ENCODE measurements around the gene TBK1. TPM values are rescaled to one million over a fixed set of nuclear protein-coding genes. Genes with fewer than 3 reads are reported as not detected.

The TBK1 gene
- total RNA-seq, 1 donor, result 32.1 TPM

- no peak for TF ChIP-seq CTCF (IDR thresholded peaks at IDR 0.05; ENCODE audit: insufficient read depth, low read length)
- no peak overlapping the region for H3K4me3 ChIP-seq (ENCODE audit: low read depth, low read length)
- no peak for DNase-seq (ENCODE audit: low read depth)
These were observed 39.8 kb downstream of the TBK1 start for GRCh38 chr12:64491718-64492117.

GRCh38 chr12:64493513-64493912 lies 41.6 kb downstream of the TBK1 start:
- no peak for TF ChIP-seq CTCF (IDR thresholded peaks at IDR 0.05; ENCODE audit: insufficient read depth, low read length)
- DNase-seq (ENCODE audit: low read depth), result no peak
- H3K4me3 ChIP-seq (ENCODE audit: low read depth, low read length), result no peak overlapping the region

DNA sequence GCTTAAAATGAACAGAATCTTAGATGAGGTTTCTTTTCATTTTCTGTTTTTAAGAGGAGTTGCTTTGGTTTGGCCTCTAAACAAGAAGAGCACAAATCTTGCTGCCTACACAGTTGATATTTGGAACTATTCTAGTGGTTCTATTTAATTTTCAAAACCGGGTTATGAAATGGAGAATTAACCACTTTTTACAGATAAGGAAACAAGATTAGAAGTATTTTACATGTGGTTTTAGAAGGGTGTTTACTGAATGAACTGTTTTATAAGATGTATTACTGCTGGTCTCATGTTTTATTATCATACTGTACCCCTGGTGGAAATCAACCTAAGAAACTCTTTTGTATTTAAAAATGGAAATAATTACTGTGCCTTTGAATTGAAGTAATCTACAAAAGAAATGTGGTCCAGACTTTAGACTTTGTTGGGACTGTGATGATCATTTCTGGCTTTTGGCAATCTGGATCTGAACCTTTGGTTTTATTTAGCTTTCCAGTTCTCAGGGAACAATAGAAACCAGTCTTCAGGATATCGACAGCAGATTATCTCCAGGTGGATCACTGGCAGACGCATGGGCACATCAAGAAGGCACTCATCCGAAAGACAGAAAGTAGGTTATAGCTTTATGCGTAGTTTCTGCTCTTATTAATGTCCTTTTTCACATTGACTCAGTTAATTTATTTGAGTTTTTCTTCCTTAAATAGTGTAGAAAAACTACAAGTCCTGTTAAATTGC lies 43.2 kb downstream of the TBK1 start:
- H3K4me3 ChIP-seq (ENCODE audit: low read depth, low read length), result no peak overlapping the region
- TF ChIP-seq CTCF (IDR thresholded peaks at IDR 0.05; ENCODE audit: insufficient read depth, low read length), result no peak
- DNase-seq (ENCODE audit: low read depth), result no peak

DNA sequence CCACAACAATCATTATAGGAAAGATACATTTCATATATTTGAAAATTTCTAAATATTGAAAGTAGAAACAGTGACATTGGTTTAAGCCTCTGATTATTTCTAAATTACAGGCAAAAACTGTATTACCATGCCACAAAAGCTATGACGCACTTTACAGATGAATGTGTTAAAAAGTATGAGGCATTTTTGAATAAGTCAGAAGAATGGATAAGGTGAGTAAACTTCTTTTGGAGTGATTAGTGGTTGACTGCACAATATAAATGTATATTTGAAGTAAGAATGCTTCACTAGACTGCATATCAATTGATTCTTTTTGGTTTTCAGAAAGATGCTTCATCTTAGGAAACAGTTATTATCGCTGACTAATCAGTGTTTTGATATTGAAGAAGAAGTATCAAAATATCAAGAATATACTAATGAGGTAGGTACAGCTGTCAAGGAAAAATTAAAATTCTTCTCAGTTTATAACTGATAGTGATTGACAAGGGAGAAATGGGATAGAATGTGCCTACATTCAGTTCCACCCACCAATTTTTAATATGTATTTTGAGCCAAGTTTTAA lies 45.0 kb downstream of the TBK1 start:
- no peak for DNase-seq (ENCODE audit: low read depth)
- H3K4me3 ChIP-seq (ENCODE audit: low read depth, low read length), result no peak overlapping the region
- no peak for TF ChIP-seq CTCF (IDR thresholded peaks at IDR 0.05; ENCODE audit: insufficient read depth, low read length)

GRCh38 chr12:64497484-64497883 lies 45.6 kb downstream of the TBK1 start:
- H3K4me3 ChIP-seq (ENCODE audit: low read depth, low read length), result no peak overlapping the region
- TF ChIP-seq CTCF (IDR thresholded peaks at IDR 0.05; ENCODE audit: insufficient read depth, low read length), result no peak
- no peak for DNase-seq (ENCODE audit: low read depth)

GRCh38 chr12:64497903-64498302 lies 46.0 kb downstream of the TBK1 start:
- no peak for TF ChIP-seq CTCF (IDR thresholded peaks at IDR 0.05; ENCODE audit: insufficient read depth, low read length)
- no peak overlapping the region for H3K4me3 ChIP-seq (ENCODE audit: low read depth, low read length)
- no peak for DNase-seq (ENCODE audit: low read depth)
